OCI-LY7 (cell line): ENCODE measurements around the gene LRP1B. TPM values are rescaled to one million over a fixed set of nuclear protein-coding genes. Genes with fewer than 3 reads are reported as not detected.

Experiments used
- BruUV-seq: library from RNA; stranded (reverse); fragments of 400-500 nt; replicated peaks from 2 replicates; lab custom pipeline; 2021; lab: Mats Ljungman, UMichigan
- CTCF ChIA-PET: fragments of 300-600 bp; sonication (Branson Sonifier 250); formaldehyde crosslinking; loops from one replicate; lab custom pipeline; 2022; ENCODE audit warnings: antibody characterized with exemption; ENCODE audit not compliant: unreplicated experiment; lab: Charles Lee
- POLR2A ChIA-PET: fragments of 300-600 bp; sonication (Branson Sonifier 250); formaldehyde crosslinking; loops from one replicate; lab custom pipeline; 2022; ENCODE audit warnings: antibody characterized with exemption; lab: Charles Lee
- DNase-seq: peaks from one replicate; pipeline ENCODE4 v3.0.0-alpha.2; 2015; ENCODE audit warnings: low spot score
- H2AFZ ChIP-seq: fragments of 200-600 bp; sonication (generic), shearing (Covaris generic); 2 replicates; pipeline ENCODE4 v1.6.1; 2014; ENCODE audit warnings: mild to moderate bottlenecking, antibody characterized with exemption, low read length, moderate library complexity
- H3K27ac ChIP-seq: fragments of 200-600 bp; sonication (generic); 2 replicates; pipeline ENCODE4 v1.5.1; 2014; ENCODE audit warnings: mixed run types, low read depth, mild to moderate bottlenecking, moderate library complexity, low read length, inconsistent platforms; ENCODE audit not compliant: poor library complexity, severe bottlenecking
- H3K36me3 ChIP-seq: fragments of 200-600 bp; sonication (generic); 2 replicates; pipeline ENCODE4 v1.6.1; 2014; ENCODE audit warnings: mild to moderate bottlenecking, antibody characterized with exemption, low read length, moderate library complexity, mixed read lengths; ENCODE audit not compliant: insufficient read depth
- H3K4me1 ChIP-seq: fragments of 200-600 bp; sonication (generic); 2 replicates; pipeline ENCODE4 v1.5.1; 2014; ENCODE audit warnings: mild to moderate bottlenecking, low read length; ENCODE audit not compliant: insufficient read depth, poor library complexity, severe bottlenecking
- H3K4me2 ChIP-seq: fragments of 200-600 bp; sonication (generic); 2 replicates; pipeline ENCODE4 v1.6.1; 2014; ENCODE audit warnings: mild to moderate bottlenecking, low read length
- H3K4me3 ChIP-seq: fragments of 200-600 bp; sonication (generic); 2 replicates; pipeline ENCODE4 v1.5.1; 2014; ENCODE audit warnings: mild to moderate bottlenecking, low read depth, low read length; ENCODE audit not compliant: poor library complexity, severe bottlenecking
- H3K79me2 ChIP-seq: fragments of 200-600 bp; sonication (generic); 2 replicates; pipeline ENCODE4 v1.6.1; 2016; ENCODE audit warnings: low read depth, mild to moderate bottlenecking, low read length, moderate library complexity, mixed read lengths; ENCODE audit not compliant: insufficient read depth
- H3K9me2 ChIP-seq: fragments of 200-600 bp; sonication (generic); 2 replicates; pipeline ENCODE4 v1.6.1; 2016; ENCODE audit warnings: mild to moderate bottlenecking, low read length, mixed read lengths; ENCODE audit not compliant: insufficient read depth
- H3K9me3 ChIP-seq: fragments of 200-600 bp; sonication (generic); 2 replicates; pipeline ENCODE4 v1.6.1; 2014; ENCODE audit warnings: mild to moderate bottlenecking, mixed run types, low read length, mixed read lengths
- H4K20me1 ChIP-seq: fragments of 200-600 bp; sonication (generic); 2 replicates; pipeline ENCODE4 v1.6.1; 2014; ENCODE audit warnings: mild to moderate bottlenecking, antibody characterized with exemption, low read length, moderate library complexity, mixed read lengths; ENCODE audit not compliant: insufficient read depth
- CTCF ChIP-seq: fragments of 200-600 bp; sonication (generic); conservative IDR thresholded peaks from 2 replicates; pipeline ENCODE4 v1.5.1; 2014; ENCODE audit warnings: mild to moderate bottlenecking, antibody characterized with exemption, low read length, moderate library complexity, mixed read lengths
- EZH2phosphoT487 ChIP-seq: fragments of 200-600 bp; sonication (generic); IDR thresholded peaks from 2 replicates; pipeline ENCODE4 v1.6.1; 2018; ENCODE audit warnings: low read depth, borderline replicate concordance, mild to moderate bottlenecking, mixed run types, antibody characterized with exemption, low read length, moderate library complexity, mixed read lengths
- intact Hi-C: fragments of 100-400 bp; cut with micrococcal nuclease; formaldehyde crosslinking; loops from one replicate; pipeline ENCODE4 v1.10.0; 2022; ENCODE audit not compliant: unreplicated experiment
- total RNA-seq, 2 experiments: library from RNA; depleted of rRNA in 1 of 2; stranded (reverse); fragments of >200 nt in 1 of 2; shearing (Covaris generic) in 1 of 2; gene quantifications; 2 replicates each; pipeline ENCODE4 v1.2.3, GENCODE V29; 2014 to 2022

The LRP1B gene
- total RNA-seq, 2 experiments from 2014 or later, result not detected

GRCh38 chr2:141311430-141311829, 819.4 kb downstream of the LRP1B start:
- CTCF ChIA-PET, result no interaction called here
- H4K20me1 ChIP-seq, result no peaks in the 10 kb centered on the region
- TF ChIP-seq CTCF (no peak), EZH2phosphoT487 (no peak)
- no peak overlapping the region for H3K4me2 ChIP-seq
- POLR2A ChIA-PET, result interaction anchor here (0.6 kb wide), 2 partner anchors 157 to 829 kb away, joined by 3 to 4 read pairs; no protein-coding TSS in a partner anchor
- BruUV-seq, result no TSS peak
- H2AFZ ChIP-seq, result no peak overlapping the region
- intact Hi-C loops, result no loop called here
- H3K36me3 ChIP-seq, result no peaks in the 10 kb centered on the region
- no peaks in the 10 kb centered on the region for H3K79me2 ChIP-seq
- H3K4me1 ChIP-seq, result no peaks in the 10 kb centered on the region
- no peaks in the 10 kb centered on the region for H3K9me2 ChIP-seq
- DNase-seq, result no peak
- no peaks in the 10 kb centered on the region for H3K9me3 ChIP-seq
- H3K27ac ChIP-seq, result no peak overlapping the region
- no peak overlapping the region for H3K4me3 ChIP-seq

DNA sequence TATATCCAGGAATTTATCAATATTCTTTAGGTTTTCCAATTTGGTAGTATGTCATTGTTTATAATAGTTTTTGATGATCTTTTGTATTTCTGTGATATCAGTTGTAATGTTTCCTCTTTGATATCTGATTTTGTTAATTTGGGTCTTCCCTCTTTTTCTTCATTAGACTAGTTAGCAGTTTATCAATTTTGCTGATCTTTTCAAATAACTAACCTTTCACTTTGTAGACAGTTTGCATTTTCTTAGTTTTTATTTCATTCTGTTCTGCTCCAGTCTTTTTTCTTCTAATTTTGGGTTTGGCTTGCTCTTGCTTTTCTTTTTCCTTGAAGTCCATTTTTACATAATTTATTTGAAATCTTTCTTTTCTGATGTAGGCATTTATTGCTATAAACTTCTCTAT, 824.4 kb downstream of the LRP1B start:
- Histone ChIP-seq H2AFZ (no peak overlapping the region), H3K9me2 (no peaks in the 10 kb centered on the region), H3K4me3 (no peak overlapping the region), H3K4me2 (no peak overlapping the region), H3K79me2 (no peaks in the 10 kb centered on the region), H3K36me3 (no peaks in the 10 kb centered on the region), H3K27ac (no peak overlapping the region), H3K4me1 (no peaks in the 10 kb centered on the region), H3K9me3 (no peaks in the 10 kb centered on the region), H4K20me1 (no peaks in the 10 kb centered on the region)
- TF ChIP-seq EZH2phosphoT487, result no peak
- no peak for TF ChIP-seq CTCF
- CTCF ChIA-PET, result no interaction called here
- POLR2A ChIA-PET, result no interaction called here
- BruUV-seq, result no TSS peak
- intact Hi-C loops, result no loop called here
- DNase-seq, result no peak

- Histone ChIP-seq H3K4me3 (no peak overlapping the region), H3K27ac (no peak overlapping the region), H2AFZ (no peak overlapping the region), H3K9me3 (no peaks in the 10 kb centered on the region), H3K4me1 (no peaks in the 10 kb centered on the region), H3K79me2 (no peaks in the 10 kb centered on the region), H3K36me3 (no peaks in the 10 kb centered on the region), H4K20me1 (no peaks in the 10 kb centered on the region), H3K9me2 (no peaks in the 10 kb centered on the region), H3K4me2 (no peak overlapping the region)
- CTCF ChIA-PET, result no interaction called here
- POLR2A ChIA-PET, result no interaction called here
- TF ChIP-seq EZH2phosphoT487 (no peak), CTCF (no peak)
- no TSS peak for BruUV-seq
- intact Hi-C loops, result no loop called here
- DNase-seq, result no peak
These were observed 829.3 kb downstream of the LRP1B start for GRCh38 chr2:141301551-141301950.
